ENCODE measurements around the gene FOSB. TPM values are rescaled to one million over a fixed set of nuclear protein-coding genes. Genes with fewer than 3 reads are reported as not detected.

Gene FOSB
- total and polyA plus RNA-seq, 9 of the 15 experiments (the other 6 are each of a cell fraction or from before 2014, with no cell fraction given), result 0.11 to 2.7 (median 0.73) TPM

GRCh38 chr19:45522010-45522941 is 54.5 kb downstream of the FOSB start:
- H3K4me1 ChIP-seq (replicated peaks in 1 of 2; ENCODE audit: control insufficient read depth in 2 of 2, insufficient read depth in 2 of 2, low read length in 2 of 2), result peaks cover 0 to 23% of the 10 kb centered on the region in 2 experiments; a peak in 2 of 5 replicates
- peaks cover 10% of the 10 kb centered on the region for H4K20me1 ChIP-seq (replicated peaks; ENCODE audit: control insufficient read depth, insufficient read depth, low read length)
- TF ChIP-seq ZFP36 (IDR thresholded peaks at IDR 0.05; ENCODE audit: low read depth, low read length, partially characterized antibody), result peak; percentile 52
- TF ChIP-seq TEAD2 (tag; IDR thresholded peaks at IDR 0.05), result no peak
- TF ChIP-seq GABPA (tag; conservative IDR thresholded peaks at IDR 0.05; ENCODE audit: low read depth), result no peak
- 0 out of 2 replicates have a peak, but pooled peaks have one; percentile 6 for TF ChIP-seq POLR2A (conservative IDR thresholded peaks at IDR 0.05)
- TF ChIP-seq RBFOX2 (IDR thresholded peaks at IDR 0.05; ENCODE audit: low read depth, low read length), result peak; percentile 57
- 0 out of 2 replicates have a peak, but pooled peaks have one; percentile 25 for TF ChIP-seq ZBTB7A (IDR thresholded peaks at IDR 0.05; ENCODE audit: borderline replicate concordance, control insufficient read depth, low read depth, low read length)
- no peak for TF ChIP-seq BRCA1 (IDR thresholded peaks at IDR 0.05)
- TF ChIP-seq BRCA1 (CRISPR knock-in tag; IDR thresholded peaks at IDR 0.05), result no peak
- TF ChIP-seq POLR2G (IDR thresholded peaks at IDR 0.05; ENCODE audit: low read depth, low read length), result peak; percentile 73
- peak; percentile 75 for TF ChIP-seq RBM22 (IDR thresholded peaks at IDR 0.05; ENCODE audit: low read depth, low read length, poor library complexity, severe bottlenecking)
- H3K36me3 ChIP-seq (ENCODE audit: control insufficient read depth, insufficient read depth, low read length), result peaks cover 94% of the 10 kb centered on the region
- BruUV-seq (replicated peaks), result no TSS peak
- intact Hi-C loops (cut with micrococcal nuclease), result loop anchor here (2.0 kb wide), 1 partner anchor 121 kb away; no protein-coding TSS in a partner anchor
- ATAC-seq, result no peak
- no peak overlapping the region for H3K4me3 ChIP-seq
- H3K4me2 ChIP-seq (ENCODE audit: insufficient read depth, low read length), result no peak overlapping the region
- H3K79me2 ChIP-seq (ENCODE audit: control insufficient read depth, insufficient read depth, low read length), result peaks cover 3% of the 10 kb centered on the region
- H2AFZ ChIP-seq (ENCODE audit: low read depth, low read length), result no peak overlapping the region
- WGBS (ENCODE audit: insufficient coverage, low coverage, missing lambda C conversion rate), result 87% methylated on average over 8 of the region's 24 CpGs
- no peaks in the 10 kb centered on the region for H3K27me3 ChIP-seq (ENCODE audit: control insufficient read depth in 2 of 2, insufficient read depth in 2 of 2, low read length in 2 of 2)
- no peaks in the 10 kb centered on the region for H3K9me3 ChIP-seq (replicated peaks; ENCODE audit: control insufficient read depth, insufficient read depth, low read depth, low read length)
- H3K27ac ChIP-seq (ENCODE audit: extremely low read depth, low read depth, low read length), result no peak overlapping the region
- peaks cover 5% of the 10 kb centered on the region for H3K9me1 ChIP-seq (ENCODE audit: control insufficient read depth, insufficient read depth, low read length)
- POLR2A ChIA-PET, result interaction anchor here (0.6 to 1.0 kb wide), 3 partner anchors 118 to 333 kb away, joined by 3 read pairs; no protein-coding TSS in a partner anchor
- in situ Hi-C loops (cut with MboI), result loop anchor here (5.0 kb wide), 1 partner anchor 35 kb away; no protein-coding TSS in a partner anchor
- DNase-seq (ENCODE audit: extremely low read depth in 1 of 4, low spot score in 3 of 4), result peak in 1 of 4 experiments; percentile 18
- FAIRE-seq, result no peak
- CTCF ChIA-PET (ENCODE audit: low intra/inter-chr PET ratio), result interaction anchor here (2.4 kb wide), 1 partner anchor 36 kb away, joined by 16 read pairs; no protein-coding TSS in a partner anchor
- peak overlapping the region in 1 of 2 experiments; percentile 29; a peak in 1 of 4 replicates for H3K9ac ChIP-seq (ENCODE audit: insufficient read depth in 1 of 2, low read depth in 2 of 2, low read length in 2 of 2)
